ENCODE data around the gene ADGRV1.

DNA sequence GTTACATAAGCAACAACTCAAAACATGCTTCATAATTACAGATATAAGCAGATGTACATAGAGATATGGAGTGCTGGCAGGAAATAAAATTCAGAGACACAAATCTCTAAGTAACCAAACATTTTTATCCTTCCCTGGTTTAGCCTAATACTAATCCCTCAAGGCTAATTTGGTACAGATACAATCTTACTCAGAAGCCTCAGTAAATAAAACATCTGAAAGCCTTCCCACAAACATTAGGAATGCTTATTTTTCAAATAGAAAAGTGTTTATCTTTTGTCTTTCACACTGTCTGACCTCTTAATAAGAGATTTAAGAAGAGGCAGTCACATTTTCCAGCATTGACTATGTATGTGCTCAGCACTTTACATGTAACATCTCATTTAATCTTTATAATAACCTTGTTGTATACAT lies 425.1 kb downstream of the ADGRV1 start:
- TF ChIP-seq, protein P1, sequence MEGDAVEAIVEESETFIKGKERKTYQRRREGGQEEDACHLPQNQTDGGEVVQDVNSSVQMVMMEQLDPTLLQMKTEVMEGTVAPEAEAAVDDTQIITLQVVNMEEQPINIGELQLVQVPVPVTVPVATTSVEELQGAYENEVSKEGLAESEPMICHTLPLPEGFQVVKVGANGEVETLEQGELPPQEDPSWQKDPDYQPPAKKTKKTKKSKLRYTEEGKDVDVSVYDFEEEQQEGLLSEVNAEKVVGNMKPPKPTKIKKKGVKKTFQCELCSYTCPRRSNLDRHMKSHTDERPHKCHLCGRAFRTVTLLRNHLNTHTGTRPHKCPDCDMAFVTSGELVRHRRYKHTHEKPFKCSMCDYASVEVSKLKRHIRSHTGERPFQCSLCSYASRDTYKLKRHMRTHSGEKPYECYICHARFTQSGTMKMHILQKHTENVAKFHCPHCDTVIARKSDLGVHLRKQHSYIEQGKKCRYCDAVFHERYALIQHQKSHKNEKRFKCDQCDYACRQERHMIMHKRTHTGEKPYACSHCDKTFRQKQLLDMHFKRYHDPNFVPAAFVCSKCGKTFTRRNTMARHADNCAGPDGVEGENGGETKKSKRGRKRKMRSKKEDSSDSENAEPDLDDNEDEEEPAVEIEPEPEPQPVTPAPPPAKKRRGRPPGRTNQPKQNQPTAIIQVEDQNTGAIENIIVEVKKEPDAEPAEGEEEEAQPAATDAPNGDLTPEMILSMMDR (IDR thresholded peaks at IDR 0.05; ENCODE audit: poor library complexity, severe bottlenecking), result no peak
- TF ChIP-seq SMC3 (conservative IDR thresholded peaks at IDR 0.05; ENCODE audit: poor library complexity) (no peak), TAF1 (IDR thresholded peaks at IDR 0.05; ENCODE audit: low read depth) (no peak), EP300 (conservative IDR thresholded peaks at IDR 0.05; ENCODE audit: poor library complexity, severe bottlenecking) (no peak), POLR2AphosphoS5 (IDR thresholded peaks at IDR 0.05) (no peak), EZH2 (IDR thresholded peaks at IDR 0.05; ENCODE audit: borderline replicate concordance, insufficient read depth, low read length, poor library complexity, severe bottlenecking) (no peak), RAD21 (conservative IDR thresholded peaks at IDR 0.05) (no peak)
- TF ChIP-seq, protein P2, sequence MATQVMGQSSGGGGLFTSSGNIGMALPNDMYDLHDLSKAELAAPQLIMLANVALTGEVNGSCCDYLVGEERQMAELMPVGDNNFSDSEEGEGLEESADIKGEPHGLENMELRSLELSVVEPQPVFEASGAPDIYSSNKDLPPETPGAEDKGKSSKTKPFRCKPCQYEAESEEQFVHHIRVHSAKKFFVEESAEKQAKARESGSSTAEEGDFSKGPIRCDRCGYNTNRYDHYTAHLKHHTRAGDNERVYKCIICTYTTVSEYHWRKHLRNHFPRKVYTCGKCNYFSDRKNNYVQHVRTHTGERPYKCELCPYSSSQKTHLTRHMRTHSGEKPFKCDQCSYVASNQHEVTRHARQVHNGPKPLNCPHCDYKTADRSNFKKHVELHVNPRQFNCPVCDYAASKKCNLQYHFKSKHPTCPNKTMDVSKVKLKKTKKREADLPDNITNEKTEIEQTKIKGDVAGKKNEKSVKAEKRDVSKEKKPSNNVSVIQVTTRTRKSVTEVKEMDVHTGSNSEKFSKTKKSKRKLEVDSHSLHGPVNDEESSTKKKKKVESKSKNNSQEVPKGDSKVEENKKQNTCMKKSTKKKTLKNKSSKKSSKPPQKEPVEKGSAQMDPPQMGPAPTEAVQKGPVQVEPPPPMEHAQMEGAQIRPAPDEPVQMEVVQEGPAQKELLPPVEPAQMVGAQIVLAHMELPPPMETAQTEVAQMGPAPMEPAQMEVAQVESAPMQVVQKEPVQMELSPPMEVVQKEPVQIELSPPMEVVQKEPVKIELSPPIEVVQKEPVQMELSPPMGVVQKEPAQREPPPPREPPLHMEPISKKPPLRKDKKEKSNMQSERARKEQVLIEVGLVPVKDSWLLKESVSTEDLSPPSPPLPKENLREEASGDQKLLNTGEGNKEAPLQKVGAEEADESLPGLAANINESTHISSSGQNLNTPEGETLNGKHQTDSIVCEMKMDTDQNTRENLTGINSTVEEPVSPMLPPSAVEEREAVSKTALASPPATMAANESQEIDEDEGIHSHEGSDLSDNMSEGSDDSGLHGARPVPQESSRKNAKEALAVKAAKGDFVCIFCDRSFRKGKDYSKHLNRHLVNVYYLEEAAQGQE (IDR thresholded peaks at IDR 0.05; ENCODE audit: borderline replicate concordance), result no peak

Measured in neural cell (in vitro differentiated cells).